DOHH2 (cell line): ENCODE results near the gene CPD.

Source experiments
- CTCF ChIP-seq: fragments of 200-600 bp; sonication (generic); IDR thresholded peaks from one replicate; pipeline ENCODE4 v1.5.1; 2014; ENCODE audit warnings: antibody characterized with exemption, mild to moderate bottlenecking, low read depth, low read length; ENCODE audit not compliant: poor library complexity, severe bottlenecking
- EZH2phosphoT487 ChIP-seq: fragments of 200-600 bp; sonication (generic); IDR thresholded peaks from 2 replicates; pipeline ENCODE4 v1.6.1; 2017; ENCODE audit warnings: borderline replicate concordance, mild to moderate bottlenecking, antibody characterized with exemption, low read length, moderate library complexity, mixed read lengths

GRCh38 chr17:30475206-30475605 is 96.5 kb downstream of the CPD start:
- TF ChIP-seq CTCF (no peak), EZH2phosphoT487 (no peak)
